ENCODE data around the gene C22orf23.

Gene C22orf23

GRCh38 chr22:37894939-37895670, 58.3 kb downstream of the C22orf23 start:
- no peaks in the 10 kb centered on the region for H3K9me3 ChIP-seq (ENCODE audit: control insufficient read depth, low read length)
- H3K4me3 ChIP-seq (ENCODE audit: low read depth, low read length): peak overlapping the region; percentile 0
- H2AFZ ChIP-seq: no peak overlapping the region
- no peaks in the 10 kb centered on the region for H3K36me3 ChIP-seq (ENCODE audit: control insufficient read depth, insufficient read depth, low read length)
- H3K27me3 ChIP-seq (ENCODE audit: control insufficient read depth, insufficient read depth, low read length): no peaks in the 10 kb centered on the region
- peak overlapping the region; percentile 17 for H3K4me2 ChIP-seq (ENCODE audit: low read length)
- peak overlapping the region; percentile 98 for H3K27ac ChIP-seq
- H3K4me1 ChIP-seq: peaks cover 48% of the 10 kb centered on the region
- TF ChIP-seq CTCF (IDR thresholded peaks at IDR 0.05): no peak
- H3K79me2 ChIP-seq: no peaks in the 10 kb centered on the region
- H3K9ac ChIP-seq: no peak overlapping the region

DNA sequence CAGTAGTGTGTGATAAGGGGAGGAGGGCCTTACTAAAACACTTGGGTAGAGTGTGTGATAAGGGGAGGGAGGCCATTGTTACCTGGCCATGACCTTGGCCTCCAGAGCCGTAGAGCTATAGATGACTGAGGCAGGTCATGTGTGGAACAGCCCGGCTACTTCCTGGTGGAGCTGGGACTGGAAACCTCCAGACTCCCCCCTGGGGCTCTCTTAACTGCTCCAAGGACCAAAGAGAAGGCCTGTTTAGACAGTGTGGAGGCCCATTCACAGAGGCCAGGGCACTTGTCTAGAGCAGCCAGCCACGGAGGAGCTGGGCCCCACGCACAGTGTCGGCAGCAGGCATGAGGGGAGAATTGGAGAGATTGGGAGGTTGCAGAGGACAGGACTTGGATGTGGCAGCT, 59.8 kb downstream of the C22orf23 start:
- Histone ChIP-seq H3K4me3 (ENCODE audit: low read depth, low read length) (no peak overlapping the region), H3K4me2 (ENCODE audit: low read length) (peak overlapping the region; percentile 2), H3K27me3 (ENCODE audit: control insufficient read depth, insufficient read depth, low read length) (no peaks in the 10 kb centered on the region), H3K9ac (no peak overlapping the region), H3K36me3 (ENCODE audit: control insufficient read depth, insufficient read depth, low read length) (no peaks in the 10 kb centered on the region), H3K4me1 (peaks cover 48% of the 10 kb centered on the region), H2AFZ (no peak overlapping the region), H3K9me3 (ENCODE audit: control insufficient read depth, low read length) (no peaks in the 10 kb centered on the region), H3K27ac (peak overlapping the region; percentile 98), H3K79me2 (no peaks in the 10 kb centered on the region)
- TF ChIP-seq CTCF (IDR thresholded peaks at IDR 0.05): no peak
